ENCODE results near the gene TPT1. TPM values are rescaled to one million over a fixed set of nuclear protein-coding genes. Genes with fewer than 3 reads are reported as not detected.
A peak's percentile ranks its signal among the peaks of the same experiment; 100 is the strongest.
"Not testable (repeated sequence)": the region's sequence is repeated elsewhere in the genome, so short reads cannot be mapped to it uniquely, and the experiment has no call there.

The TPT1 gene
- 1,000 to 10,000 TPM in 1 of 2 donors, 100 to 1,000 TPM in 1; 789 to 1,272 TPM for total RNA-seq
- polyA plus RNA-seq (ENCODE audit: insufficient read depth, low read depth, low replicate concordance) = 2,831 TPM
- long read RNA-seq, donor 1, full-length matches to known transcripts = 2,122 of 2,654 reads
- long read RNA-seq, donor 1, partial matches to known transcripts = 477 of 2,654 reads
- long read RNA-seq, donor 1, other reads (novel, unspliced or antisense) = 55 of 2,654 reads
- long read RNA-seq, donor 2, full-length matches to known transcripts = 1,662 of 1,990 reads
- long read RNA-seq, donor 2, partial matches to known transcripts = 266 of 1,990 reads
- long read RNA-seq, donor 2, other reads (novel, unspliced or antisense) = 62 of 1,990 reads

- no peaks in the 10 kb centered on the region for H3K9me3 ChIP-seq
- no peaks in the 10 kb centered on the region for H3K27me3 ChIP-seq
- peak within 1 kb of the TSS; percentile 99 for H3K4me3 ChIP-seq
- TF ChIP-seq POLR2A (IDR thresholded peaks at IDR 0.05) (peak; percentile 94), CTCF (IDR thresholded peaks at IDR 0.05) (peak in 1 of 3 experiments; percentile 11)
- H3K27ac ChIP-seq = peak within 1 kb of the TSS; percentile 100
- H3K4me1 ChIP-seq = peaks cover 28% of the 10 kb centered on the region
- 0 to 1% methylated on average over 29 to 54 of the region's 67 CpGs for WGBS, 2 donors
- no peaks in the 10 kb centered on the region for H3K36me3 ChIP-seq (ENCODE audit: low read depth, missing control alignments)
- intact Hi-C loops (cut with DNase I; ENCODE audit: low total_unique reads) = no loop called here
- peak; percentile 98 for DNase-seq
These were observed at the start of gene TPT1 for GRCh38 chr13:45341034-45341798. TSS of gene TPT1 (minus strand) at chr13:45341183. CDS start at chr13:45341069, 114 bp downstream.

DNA sequence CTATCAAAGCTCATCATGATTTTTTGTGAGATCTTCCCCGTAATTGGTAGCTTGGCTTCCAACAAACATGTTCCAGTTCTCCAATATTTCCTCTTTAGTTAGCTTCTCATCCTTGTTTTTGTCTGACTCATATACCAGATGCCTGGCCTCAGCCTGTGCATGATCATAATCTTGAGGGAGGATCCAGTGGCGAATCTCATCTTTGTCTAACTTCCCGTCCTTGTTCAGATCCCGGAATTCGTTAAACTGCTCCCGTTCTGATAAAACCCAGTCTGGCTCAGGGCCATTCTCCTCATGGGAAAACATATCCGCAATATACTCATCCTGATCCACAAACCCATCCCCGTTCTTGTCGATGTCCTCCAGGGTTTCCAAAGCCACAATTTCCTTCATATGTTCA, 49.4 kb upstream of the TPT1 start:
- H3K36me3 ChIP-seq (ENCODE audit: low read depth, missing control alignments); H3K27ac ChIP-seq; H3K4me1 ChIP-seq; DNase-seq; H3K27me3 ChIP-seq; intact Hi-C loops (cut with DNase I; ENCODE audit: low total_unique reads); H3K9me3 ChIP-seq; H3K4me3 ChIP-seq: not testable (repeated sequence)
- WGBS, 2 donors = 84% methylated on average over 9 of the region's 9 CpGs

GRCh38 chr13:45388664-45389063, 47.7 kb upstream of the TPT1 start:
- Histone ChIP-seq H3K4me1 (no peaks in the 10 kb centered on the region), H3K4me3 (no peak overlapping the region), H3K27ac (no peak overlapping the region), H3K27me3 (no peaks in the 10 kb centered on the region), H3K9me3 (no peaks in the 10 kb centered on the region), H3K36me3 (ENCODE audit: low read depth, missing control alignments) (no peaks in the 10 kb centered on the region)
- intact Hi-C loops (cut with DNase I; ENCODE audit: low total_unique reads) = no loop called here
- TF ChIP-seq CTCF (IDR thresholded peaks at IDR 0.05) (no peak), POLR2A (IDR thresholded peaks at IDR 0.05) (no peak)
- no peak for DNase-seq
- WGBS, 2 donors = 90 to 96% methylated on average over 4 of the region's 4 CpGs

DNA sequence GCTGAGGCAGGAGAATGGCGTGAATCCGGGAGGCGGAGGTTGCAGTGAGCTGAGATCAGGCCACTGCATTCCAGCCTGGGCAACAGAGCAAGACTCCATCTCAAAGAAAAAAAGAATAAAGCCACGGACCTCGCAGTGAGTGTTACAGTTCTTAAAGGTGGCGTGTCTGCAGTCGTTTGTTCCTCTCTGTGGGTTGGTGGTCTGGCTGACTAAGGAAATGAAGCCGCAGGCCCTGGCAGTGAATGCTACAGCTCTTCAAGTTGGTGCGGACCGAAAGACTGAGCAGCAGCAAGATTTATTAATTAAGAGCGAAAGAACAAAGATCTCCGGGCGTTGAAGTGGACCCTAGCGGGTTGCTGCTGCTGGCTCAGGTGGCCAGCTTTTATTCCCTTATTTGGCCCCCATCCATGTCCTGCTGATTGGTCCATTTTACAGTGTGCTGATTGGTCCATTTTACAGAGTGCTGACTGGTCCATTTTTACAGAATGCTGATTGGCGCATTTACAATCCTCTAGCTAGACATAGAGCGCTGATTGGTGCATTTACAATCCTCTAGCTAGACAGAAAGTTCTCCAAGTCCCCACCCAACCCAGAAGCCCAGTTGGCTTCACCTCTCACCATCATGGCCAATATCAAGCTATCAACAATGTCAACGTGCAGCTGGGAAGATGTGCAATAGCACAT, 46.1 kb upstream of the TPT1 start:
- H3K9me3 ChIP-seq; H3K27ac ChIP-seq; H3K4me3 ChIP-seq; DNase-seq; H3K27me3 ChIP-seq; intact Hi-C loops (cut with DNase I; ENCODE audit: low total_unique reads); H3K4me1 ChIP-seq; H3K36me3 ChIP-seq (ENCODE audit: low read depth, missing control alignments): not testable (repeated sequence)
- 82 to 90% methylated on average over 17 of the region's 17 CpGs for WGBS, 2 donors

DNA sequence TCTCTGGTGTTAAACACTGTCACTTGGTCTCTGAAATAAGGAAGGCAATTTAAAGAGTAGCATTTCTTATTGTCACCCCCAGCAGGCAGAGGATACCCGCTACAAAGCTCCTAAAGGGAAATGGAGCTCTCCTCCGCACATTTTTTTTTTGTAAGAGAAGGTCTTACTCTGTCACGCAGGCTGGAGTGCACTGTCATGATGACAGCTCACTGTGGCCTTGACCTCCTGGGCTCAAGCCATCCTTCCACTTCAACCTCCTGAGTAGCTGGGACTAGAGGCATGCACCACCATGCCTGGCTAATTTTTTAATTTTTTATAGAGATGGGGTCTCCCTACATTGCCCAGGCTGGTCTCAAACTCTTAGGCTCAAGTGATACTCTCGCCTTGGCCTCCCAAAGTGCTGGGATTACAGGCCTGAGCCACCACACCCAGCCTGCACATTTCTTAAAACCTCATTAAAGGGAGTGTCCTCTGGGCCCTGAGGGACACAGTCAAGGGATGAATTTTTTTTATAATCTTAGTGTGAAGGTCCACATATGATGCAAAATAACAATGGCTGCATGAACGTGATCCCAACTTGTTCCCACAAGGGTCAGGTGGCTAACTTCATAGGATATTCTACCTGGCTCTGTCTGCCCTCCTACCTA, 45.0 kb upstream of the TPT1 start:
- no peak for DNase-seq
- Histone ChIP-seq H3K27me3 (no peaks in the 10 kb centered on the region), H3K27ac (no peak overlapping the region), H3K4me3 (no peak overlapping the region), H3K4me1 (no peaks in the 10 kb centered on the region), H3K36me3 (ENCODE audit: low read depth, missing control alignments) (no peaks in the 10 kb centered on the region), H3K9me3 (no peaks in the 10 kb centered on the region)
- TF ChIP-seq POLR2A (IDR thresholded peaks at IDR 0.05) (no peak), CTCF (IDR thresholded peaks at IDR 0.05) (no peak)
- intact Hi-C loops (cut with DNase I; ENCODE audit: low total_unique reads) = no loop called here
- WGBS, 2 donors = 80 to 84% methylated on average over 5 of the region's 5 CpGs

All from testis (tissue), 5 donors.